ENCODE data around the gene CFAP68. TPM values are rescaled to one million over a fixed set of nuclear protein-coding genes. Genes with fewer than 3 reads are reported as not detected.
"Not testable (repeated sequence)": the region's sequence is repeated elsewhere in the genome, so short reads cannot be mapped to it uniquely, and the experiment has no call there.

The CFAP68 gene
- total RNA-seq, 1 donor from 2014 or later: 17.2 TPM

DNA sequence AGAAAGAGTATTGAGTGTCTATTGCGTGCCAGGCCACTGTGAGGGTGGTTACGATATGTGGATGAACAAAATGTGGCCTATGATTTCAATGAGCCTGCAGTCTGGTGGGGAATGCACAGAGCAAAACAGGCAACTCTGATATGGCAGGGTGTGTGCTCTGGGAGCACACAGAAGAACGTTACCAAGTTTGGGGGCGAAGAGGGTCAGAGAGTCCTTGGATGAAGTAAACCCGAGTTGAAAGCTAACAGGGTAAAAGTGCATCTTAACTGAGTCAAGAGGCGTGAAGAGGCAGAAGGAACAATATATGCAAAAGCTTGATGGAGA lies 258 bp downstream of the CFAP68 start:
- no peak for DNase-seq (ENCODE audit: extremely low spot score, unreplicated experiment)
- H3K4me1 Mint-ChIP-seq (ENCODE audit: unreplicated experiment): peaks cover 16% of the 10 kb centered on the region

DNA sequence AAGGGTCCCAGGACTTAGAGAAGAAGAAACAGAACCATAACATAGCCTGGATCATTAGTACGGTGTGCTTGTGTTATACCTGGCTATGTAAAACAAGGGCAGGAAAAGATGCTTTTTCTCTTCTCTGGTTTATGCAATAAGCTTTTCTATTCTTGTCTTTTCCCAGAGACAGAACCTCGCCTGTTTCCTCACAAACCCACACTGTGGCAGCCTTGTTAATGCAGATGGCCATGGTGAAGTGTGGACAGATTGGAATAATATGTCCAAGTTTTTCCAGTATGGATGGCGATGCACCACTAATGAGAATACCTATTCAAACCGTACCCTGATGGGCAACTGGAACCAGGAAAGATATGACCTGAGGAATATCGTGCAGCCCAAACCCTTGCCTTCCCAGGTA lies 2.9 kb downstream of the CFAP68 start:
- DNase-seq (ENCODE audit: extremely low spot score, unreplicated experiment): no peak
- Mint-ChIP-seq H3K27ac (ENCODE audit: unreplicated experiment) (no peak overlapping the region), H3K4me1 (ENCODE audit: unreplicated experiment) (peaks cover 16% of the 10 kb centered on the region), H3K36me3 (ENCODE audit: unreplicated experiment) (no peaks in the 10 kb centered on the region), H3K4me3 (ENCODE audit: unreplicated experiment) (no peak overlapping the region), H3K9me3 (ENCODE audit: unreplicated experiment) (no peaks in the 10 kb centered on the region), H3K27me3 (ENCODE audit: unreplicated experiment) (no peaks in the 10 kb centered on the region)
- TF ChIP-seq, protein P1, sequence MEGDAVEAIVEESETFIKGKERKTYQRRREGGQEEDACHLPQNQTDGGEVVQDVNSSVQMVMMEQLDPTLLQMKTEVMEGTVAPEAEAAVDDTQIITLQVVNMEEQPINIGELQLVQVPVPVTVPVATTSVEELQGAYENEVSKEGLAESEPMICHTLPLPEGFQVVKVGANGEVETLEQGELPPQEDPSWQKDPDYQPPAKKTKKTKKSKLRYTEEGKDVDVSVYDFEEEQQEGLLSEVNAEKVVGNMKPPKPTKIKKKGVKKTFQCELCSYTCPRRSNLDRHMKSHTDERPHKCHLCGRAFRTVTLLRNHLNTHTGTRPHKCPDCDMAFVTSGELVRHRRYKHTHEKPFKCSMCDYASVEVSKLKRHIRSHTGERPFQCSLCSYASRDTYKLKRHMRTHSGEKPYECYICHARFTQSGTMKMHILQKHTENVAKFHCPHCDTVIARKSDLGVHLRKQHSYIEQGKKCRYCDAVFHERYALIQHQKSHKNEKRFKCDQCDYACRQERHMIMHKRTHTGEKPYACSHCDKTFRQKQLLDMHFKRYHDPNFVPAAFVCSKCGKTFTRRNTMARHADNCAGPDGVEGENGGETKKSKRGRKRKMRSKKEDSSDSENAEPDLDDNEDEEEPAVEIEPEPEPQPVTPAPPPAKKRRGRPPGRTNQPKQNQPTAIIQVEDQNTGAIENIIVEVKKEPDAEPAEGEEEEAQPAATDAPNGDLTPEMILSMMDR (IDR thresholded peaks at IDR 0.05): no peak

More for the DNA sequence above, 258 bp downstream of the CFAP68 start:
- peak overlapping the region; percentile 95 for H3K4me3 Mint-ChIP-seq (ENCODE audit: unreplicated experiment)
- H3K36me3 Mint-ChIP-seq (ENCODE audit: unreplicated experiment): peaks cover 2% of the 10 kb centered on the region
- H3K27me3 Mint-ChIP-seq (ENCODE audit: unreplicated experiment): no peaks in the 10 kb centered on the region
- H3K9me3 Mint-ChIP-seq (ENCODE audit: unreplicated experiment): no peaks in the 10 kb centered on the region
- TF ChIP-seq, protein P1 (IDR thresholded peaks at IDR 0.05): no peak
- H3K27ac Mint-ChIP-seq (ENCODE audit: unreplicated experiment): peak overlapping the region; percentile 100

DNA sequence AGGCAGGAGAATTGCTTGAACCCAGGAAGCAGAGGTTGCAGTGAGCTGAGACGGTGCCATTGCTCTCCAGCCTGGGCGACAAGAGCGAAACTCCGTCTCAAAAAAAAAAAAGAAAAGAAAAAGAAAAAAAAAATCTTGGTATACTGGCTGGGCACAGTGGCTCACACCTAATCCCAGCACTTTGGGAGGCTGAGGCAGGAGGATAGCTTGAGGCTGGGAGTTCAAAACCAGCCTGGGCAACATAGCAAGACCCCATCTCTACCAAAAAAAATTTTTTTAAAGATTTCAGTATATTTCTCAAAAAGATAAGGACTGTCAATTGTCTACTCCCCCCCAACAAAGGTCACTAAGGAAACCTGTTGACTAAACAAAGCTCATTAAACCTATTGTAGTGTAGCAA lies 5.7 kb downstream of the CFAP68 start:
- DNase-seq (ENCODE audit: extremely low spot score, unreplicated experiment); H3K9me3 Mint-ChIP-seq (ENCODE audit: unreplicated experiment); H3K4me1 Mint-ChIP-seq (ENCODE audit: unreplicated experiment); H3K4me3 Mint-ChIP-seq (ENCODE audit: unreplicated experiment); H3K27me3 Mint-ChIP-seq (ENCODE audit: unreplicated experiment); H3K27ac Mint-ChIP-seq (ENCODE audit: unreplicated experiment); H3K36me3 Mint-ChIP-seq (ENCODE audit: unreplicated experiment): not testable (repeated sequence)

DNA sequence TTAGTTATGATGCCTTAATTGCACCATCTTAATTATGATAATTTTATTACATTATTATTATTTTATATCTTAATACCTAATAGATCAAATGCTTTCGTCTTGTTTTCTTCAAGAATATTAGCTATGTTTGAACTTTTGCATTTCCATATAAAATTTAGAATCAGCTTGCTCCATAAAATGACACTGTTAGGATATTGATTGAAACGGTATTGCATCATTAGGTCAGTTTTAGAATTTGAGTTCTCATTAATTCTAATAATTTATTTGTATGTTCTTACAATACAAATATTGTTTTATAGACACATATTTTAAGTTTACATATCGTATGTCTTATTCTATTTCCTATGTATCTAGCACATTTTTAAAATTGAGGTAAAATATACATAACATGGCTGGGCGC lies 6.7 kb downstream of the CFAP68 start:
- TF ChIP-seq, protein P1 (IDR thresholded peaks at IDR 0.05): no peak
- Mint-ChIP-seq H3K9me3 (ENCODE audit: unreplicated experiment) (peaks cover 5% of the 10 kb centered on the region), H3K4me3 (ENCODE audit: unreplicated experiment) (no peak overlapping the region), H3K36me3 (ENCODE audit: unreplicated experiment) (peaks cover 2% of the 10 kb centered on the region), H3K27ac (ENCODE audit: unreplicated experiment) (no peak overlapping the region), H3K27me3 (ENCODE audit: unreplicated experiment) (no peaks in the 10 kb centered on the region), H3K4me1 (ENCODE audit: unreplicated experiment) (no peaks in the 10 kb centered on the region)
- DNase-seq (ENCODE audit: extremely low spot score, unreplicated experiment): no peak

DNA sequence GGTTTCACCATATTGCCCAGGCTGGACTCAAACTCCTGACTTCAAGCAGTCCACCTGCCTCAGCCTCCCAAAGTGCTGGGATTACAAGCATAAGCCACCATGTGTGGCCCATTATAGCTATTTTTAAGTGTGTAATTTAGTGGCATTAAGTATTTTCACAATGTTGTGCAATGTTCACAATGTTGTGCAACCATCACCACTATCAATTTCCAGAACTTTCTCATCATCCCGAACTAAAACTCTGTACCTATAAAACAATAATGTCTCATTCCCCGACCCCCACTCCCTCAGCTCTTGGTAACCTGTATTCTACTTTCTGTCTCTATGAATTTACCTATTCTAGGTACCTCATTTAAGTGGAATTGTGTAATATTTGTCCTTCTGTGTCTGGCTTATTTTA lies 7.5 kb downstream of the CFAP68 start:
- TF ChIP-seq, protein P1 (IDR thresholded peaks at IDR 0.05): no peak
- H3K36me3 Mint-ChIP-seq (ENCODE audit: unreplicated experiment): peaks cover 2% of the 10 kb centered on the region
- no peaks in the 10 kb centered on the region for H3K4me1 Mint-ChIP-seq (ENCODE audit: unreplicated experiment)
- no peak for DNase-seq (ENCODE audit: extremely low spot score, unreplicated experiment)
- H3K4me3 Mint-ChIP-seq (ENCODE audit: unreplicated experiment): no peak overlapping the region
- H3K27me3 Mint-ChIP-seq (ENCODE audit: unreplicated experiment): no peaks in the 10 kb centered on the region
- peaks cover 5% of the 10 kb centered on the region for H3K9me3 Mint-ChIP-seq (ENCODE audit: unreplicated experiment)
- H3K27ac Mint-ChIP-seq (ENCODE audit: unreplicated experiment): no peak overlapping the region

DNA sequence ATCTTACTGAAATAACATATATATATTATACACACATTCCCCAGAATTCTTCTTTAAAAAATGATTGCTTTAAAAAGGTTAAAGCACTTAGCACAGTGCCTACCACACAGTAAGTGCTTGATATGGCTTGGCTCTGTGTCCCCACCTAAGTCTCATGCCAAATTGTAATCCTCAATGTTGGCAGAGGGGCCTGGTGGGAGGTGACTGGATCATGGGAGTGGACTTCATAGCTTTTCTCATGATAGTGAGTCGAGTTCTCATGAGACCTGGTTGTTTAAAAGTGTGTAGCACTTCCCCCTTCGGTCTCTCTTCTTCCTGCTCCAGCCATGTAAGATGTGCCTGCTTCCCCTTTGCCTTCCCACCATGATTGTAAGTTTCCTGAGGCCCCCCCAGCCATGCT lies 26.1 kb downstream of the CFAP68 start:
- peak overlapping the region; percentile 58 for H3K27ac Mint-ChIP-seq (ENCODE audit: unreplicated experiment)
- TF ChIP-seq, protein P1 (IDR thresholded peaks at IDR 0.05): no peak

More for the DNA sequence above, 26.1 kb downstream of the CFAP68 start:
- peaks cover 4% of the 10 kb centered on the region for H3K4me1 Mint-ChIP-seq (ENCODE audit: unreplicated experiment)
- no peaks in the 10 kb centered on the region for H3K36me3 Mint-ChIP-seq (ENCODE audit: unreplicated experiment)
- H3K9me3 Mint-ChIP-seq (ENCODE audit: unreplicated experiment): no peaks in the 10 kb centered on the region
- no peak for DNase-seq (ENCODE audit: extremely low spot score, unreplicated experiment)
- peaks cover 7% of the 10 kb centered on the region for H3K27me3 Mint-ChIP-seq (ENCODE audit: unreplicated experiment)
- H3K4me3 Mint-ChIP-seq (ENCODE audit: unreplicated experiment): no peak overlapping the region

Data from osteocyte (in vitro differentiated cells).